Measurements from ENCODE around the gene KCNH5. TPM values are rescaled to one million over a fixed set of nuclear protein-coding genes. Genes with fewer than 3 reads are reported as not detected.

Gene KCNH5
- total RNA-seq, 4 donors from 2014 or later: 0.04 to 0.27 (median 0.15) TPM

DNA sequence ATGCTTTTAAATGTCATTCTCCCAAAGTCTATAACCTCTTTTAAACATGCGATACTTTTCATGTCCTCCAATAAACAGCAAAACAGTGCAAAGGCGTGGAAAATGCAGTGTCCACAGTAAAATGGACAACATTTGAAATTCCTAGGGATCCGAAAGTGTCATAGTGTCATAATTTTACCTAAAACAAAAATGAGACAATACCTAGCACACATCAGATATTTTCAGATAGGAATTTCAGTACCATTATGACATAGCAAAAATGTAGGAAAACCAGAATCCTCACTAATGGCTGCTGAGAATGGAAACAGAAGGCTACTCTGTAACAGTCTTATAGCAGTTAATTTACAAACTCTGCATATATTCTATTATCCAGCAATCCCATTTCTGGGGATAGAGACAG, 33.1 kb downstream of the KCNH5 start:
- WGBS, 2 donors (ENCODE audit: low coverage in 1 of 2): 81 to 96% methylated on average over 3 of the region's 3 CpGs

GRCh38 chr14:63011623-63012022, 33.6 kb downstream of the KCNH5 start:
- no peaks in the 10 kb centered on the region for H3K36me3 ChIP-seq
- H3K9me3 ChIP-seq: no peaks in the 10 kb centered on the region
- no peak overlapping the region for H3K27ac ChIP-seq
- no peaks in the 10 kb centered on the region for H3K4me1 ChIP-seq
- WGBS, 2 donors (ENCODE audit: low coverage in 1 of 2): 66 to 100% methylated on average over 1 to 2 of the region's 2 CpGs
- no peak for ATAC-seq
- H3K4me3 ChIP-seq: no peak overlapping the region
- H3K27me3 ChIP-seq: no peaks in the 10 kb centered on the region
- TF ChIP-seq EP300 (IDR thresholded peaks at IDR 0.05): no peak

More for the DNA sequence above, 33.1 kb downstream of the KCNH5 start:
- Histone ChIP-seq H3K36me3 (no peaks in the 10 kb centered on the region), H3K4me3 (no peak overlapping the region), H3K27me3 (no peaks in the 10 kb centered on the region), H3K9me3 (no peaks in the 10 kb centered on the region), H3K27ac (no peak overlapping the region), H3K4me1 (no peaks in the 10 kb centered on the region)
- TF ChIP-seq EP300 (IDR thresholded peaks at IDR 0.05) (no peak), POLR2AphosphoS5 (IDR thresholded peaks at IDR 0.05) (no peak), POLR2A (IDR thresholded peaks at IDR 0.05) (no peak)
- TF ChIP-seq, protein P1, sequence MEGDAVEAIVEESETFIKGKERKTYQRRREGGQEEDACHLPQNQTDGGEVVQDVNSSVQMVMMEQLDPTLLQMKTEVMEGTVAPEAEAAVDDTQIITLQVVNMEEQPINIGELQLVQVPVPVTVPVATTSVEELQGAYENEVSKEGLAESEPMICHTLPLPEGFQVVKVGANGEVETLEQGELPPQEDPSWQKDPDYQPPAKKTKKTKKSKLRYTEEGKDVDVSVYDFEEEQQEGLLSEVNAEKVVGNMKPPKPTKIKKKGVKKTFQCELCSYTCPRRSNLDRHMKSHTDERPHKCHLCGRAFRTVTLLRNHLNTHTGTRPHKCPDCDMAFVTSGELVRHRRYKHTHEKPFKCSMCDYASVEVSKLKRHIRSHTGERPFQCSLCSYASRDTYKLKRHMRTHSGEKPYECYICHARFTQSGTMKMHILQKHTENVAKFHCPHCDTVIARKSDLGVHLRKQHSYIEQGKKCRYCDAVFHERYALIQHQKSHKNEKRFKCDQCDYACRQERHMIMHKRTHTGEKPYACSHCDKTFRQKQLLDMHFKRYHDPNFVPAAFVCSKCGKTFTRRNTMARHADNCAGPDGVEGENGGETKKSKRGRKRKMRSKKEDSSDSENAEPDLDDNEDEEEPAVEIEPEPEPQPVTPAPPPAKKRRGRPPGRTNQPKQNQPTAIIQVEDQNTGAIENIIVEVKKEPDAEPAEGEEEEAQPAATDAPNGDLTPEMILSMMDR (IDR thresholded peaks at IDR 0.05): no peak
- ATAC-seq: no peak

DNA sequence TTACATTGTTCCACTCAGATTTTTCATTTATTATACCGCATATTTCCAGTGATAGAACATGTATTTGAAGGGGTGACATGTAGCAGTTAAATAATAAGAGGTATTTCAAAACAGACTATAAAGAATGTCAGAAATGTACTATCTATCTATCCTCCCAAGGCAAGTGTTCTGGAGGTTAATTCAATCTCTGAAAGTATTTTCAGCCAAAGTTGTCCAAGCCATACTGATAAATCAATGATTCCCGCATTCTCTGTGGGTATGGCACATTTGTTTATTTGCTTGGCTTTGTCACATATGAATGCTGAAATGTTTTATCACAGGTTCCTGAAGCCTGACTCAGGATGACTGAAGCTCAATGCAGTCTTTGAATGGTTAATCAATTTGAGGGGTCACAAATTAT, 35.8 kb downstream of the KCNH5 start:
- Histone ChIP-seq H3K9me3 (no peaks in the 10 kb centered on the region), H3K4me1 (no peaks in the 10 kb centered on the region), H3K27me3 (no peaks in the 10 kb centered on the region), H3K36me3 (no peaks in the 10 kb centered on the region), H3K27ac (no peak overlapping the region), H3K4me3 (no peak overlapping the region)
- 86 to 92% methylated on average over 2 of the region's 2 CpGs for WGBS, 2 donors (ENCODE audit: low coverage in 1 of 2)
- TF ChIP-seq, protein P1 (IDR thresholded peaks at IDR 0.05): no peak
- ATAC-seq: no peak

DNA sequence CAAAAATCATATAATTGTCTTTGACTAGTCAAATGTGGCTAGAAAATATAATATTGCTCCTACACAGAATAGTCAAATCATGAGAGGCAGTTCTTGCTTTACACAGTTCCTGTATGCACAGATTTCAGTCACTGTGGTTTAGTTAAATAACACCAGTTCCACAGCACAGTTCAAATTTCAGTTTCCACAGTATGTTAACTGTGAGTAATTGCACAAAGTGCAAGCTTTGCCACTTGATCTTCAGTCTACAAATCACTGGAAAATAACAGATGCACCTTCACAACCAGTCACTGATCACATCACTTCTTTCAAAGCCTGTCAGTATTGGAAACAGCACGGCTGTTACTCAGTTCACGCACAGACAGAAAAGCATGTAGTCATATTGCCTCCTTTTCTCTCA, 38.7 kb downstream of the KCNH5 start:
- H3K9me3 ChIP-seq: no peaks in the 10 kb centered on the region
- H3K27me3 ChIP-seq: no peaks in the 10 kb centered on the region
- no peak overlapping the region for H3K27ac ChIP-seq
- TF ChIP-seq POLR2AphosphoS5 (IDR thresholded peaks at IDR 0.05): no peak
- no peak for TF ChIP-seq POLR2A (IDR thresholded peaks at IDR 0.05)
- TF ChIP-seq, protein P1 (IDR thresholded peaks at IDR 0.05): no peak
- TF ChIP-seq EP300 (IDR thresholded peaks at IDR 0.05): no peak
- no peaks in the 10 kb centered on the region for H3K36me3 ChIP-seq
- no peaks in the 10 kb centered on the region for H3K4me1 ChIP-seq
- WGBS, 2 donors (ENCODE audit: low coverage in 1 of 2): 57 to 69% methylated on average over 1 to 2 of the region's 2 CpGs
- H3K4me3 ChIP-seq: no peak overlapping the region
- ATAC-seq: no peak

GRCh38 chr14:62994096-62994495, 51.2 kb downstream of the KCNH5 start:
- ATAC-seq: no peak
- no peaks in the 10 kb centered on the region for H3K9me3 ChIP-seq
- H3K36me3 ChIP-seq: no peaks in the 10 kb centered on the region
- no peaks in the 10 kb centered on the region for H3K27me3 ChIP-seq
- H3K4me3 ChIP-seq: no peak overlapping the region
- H3K27ac ChIP-seq: no peak overlapping the region
- no peak for TF ChIP-seq EP300 (IDR thresholded peaks at IDR 0.05)
- no peak for TF ChIP-seq POLR2A (IDR thresholded peaks at IDR 0.05)
- TF ChIP-seq POLR2AphosphoS5 (IDR thresholded peaks at IDR 0.05): no peak
- TF ChIP-seq, protein P1 (IDR thresholded peaks at IDR 0.05): no peak
- no peaks in the 10 kb centered on the region for H3K4me1 ChIP-seq

DNA sequence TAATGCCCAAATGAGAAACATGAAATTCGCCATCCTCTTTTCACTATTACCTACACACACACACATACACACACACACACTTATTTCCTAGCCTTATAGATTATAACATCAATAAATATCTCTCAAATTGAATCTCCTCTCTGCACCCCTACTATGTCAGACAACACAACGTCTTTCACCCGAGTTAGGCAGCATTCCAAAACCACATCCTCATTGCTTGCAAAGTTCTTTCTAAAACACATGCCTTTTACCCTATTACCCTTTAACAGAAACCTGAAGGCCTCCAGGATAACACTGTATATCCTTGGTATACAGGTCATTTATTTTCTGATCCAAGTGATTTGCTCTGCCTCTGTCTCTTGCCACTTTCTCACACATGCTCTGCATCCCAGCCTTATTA, 56.3 kb downstream of the KCNH5 start:
- Histone ChIP-seq H3K4me1 (no peaks in the 10 kb centered on the region), H3K9me3 (no peaks in the 10 kb centered on the region), H3K27ac (no peak overlapping the region), H3K27me3 (no peaks in the 10 kb centered on the region), H3K4me3 (no peak overlapping the region), H3K36me3 (no peaks in the 10 kb centered on the region)
- 44 to 50% methylated on average over 2 to 3 of the region's 3 CpGs for WGBS, 2 donors (ENCODE audit: low coverage in 1 of 2)
- TF ChIP-seq, protein P1 (IDR thresholded peaks at IDR 0.05): no peak
- TF ChIP-seq POLR2A (IDR thresholded peaks at IDR 0.05): no peak
- no peak for TF ChIP-seq POLR2AphosphoS5 (IDR thresholded peaks at IDR 0.05)
- TF ChIP-seq EP300 (IDR thresholded peaks at IDR 0.05): no peak
- no peak for ATAC-seq
